ENCODE data around the gene PRPF31.
"Not testable (repeated sequence)": the region's sequence is repeated elsewhere in the genome, so short reads cannot be mapped to it uniquely, and the experiment has no call there.

PRPF31 gene, protein sequence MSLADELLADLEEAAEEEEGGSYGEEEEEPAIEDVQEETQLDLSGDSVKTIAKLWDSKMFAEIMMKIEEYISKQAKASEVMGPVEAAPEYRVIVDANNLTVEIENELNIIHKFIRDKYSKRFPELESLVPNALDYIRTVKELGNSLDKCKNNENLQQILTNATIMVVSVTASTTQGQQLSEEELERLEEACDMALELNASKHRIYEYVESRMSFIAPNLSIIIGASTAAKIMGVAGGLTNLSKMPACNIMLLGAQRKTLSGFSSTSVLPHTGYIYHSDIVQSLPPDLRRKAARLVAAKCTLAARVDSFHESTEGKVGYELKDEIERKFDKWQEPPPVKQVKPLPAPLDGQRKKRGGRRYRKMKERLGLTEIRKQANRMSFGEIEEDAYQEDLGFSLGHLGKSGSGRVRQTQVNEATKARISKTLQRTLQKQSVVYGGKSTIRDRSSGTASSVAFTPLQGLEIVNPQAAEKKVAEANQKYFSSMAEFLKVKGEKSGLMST

DNA sequence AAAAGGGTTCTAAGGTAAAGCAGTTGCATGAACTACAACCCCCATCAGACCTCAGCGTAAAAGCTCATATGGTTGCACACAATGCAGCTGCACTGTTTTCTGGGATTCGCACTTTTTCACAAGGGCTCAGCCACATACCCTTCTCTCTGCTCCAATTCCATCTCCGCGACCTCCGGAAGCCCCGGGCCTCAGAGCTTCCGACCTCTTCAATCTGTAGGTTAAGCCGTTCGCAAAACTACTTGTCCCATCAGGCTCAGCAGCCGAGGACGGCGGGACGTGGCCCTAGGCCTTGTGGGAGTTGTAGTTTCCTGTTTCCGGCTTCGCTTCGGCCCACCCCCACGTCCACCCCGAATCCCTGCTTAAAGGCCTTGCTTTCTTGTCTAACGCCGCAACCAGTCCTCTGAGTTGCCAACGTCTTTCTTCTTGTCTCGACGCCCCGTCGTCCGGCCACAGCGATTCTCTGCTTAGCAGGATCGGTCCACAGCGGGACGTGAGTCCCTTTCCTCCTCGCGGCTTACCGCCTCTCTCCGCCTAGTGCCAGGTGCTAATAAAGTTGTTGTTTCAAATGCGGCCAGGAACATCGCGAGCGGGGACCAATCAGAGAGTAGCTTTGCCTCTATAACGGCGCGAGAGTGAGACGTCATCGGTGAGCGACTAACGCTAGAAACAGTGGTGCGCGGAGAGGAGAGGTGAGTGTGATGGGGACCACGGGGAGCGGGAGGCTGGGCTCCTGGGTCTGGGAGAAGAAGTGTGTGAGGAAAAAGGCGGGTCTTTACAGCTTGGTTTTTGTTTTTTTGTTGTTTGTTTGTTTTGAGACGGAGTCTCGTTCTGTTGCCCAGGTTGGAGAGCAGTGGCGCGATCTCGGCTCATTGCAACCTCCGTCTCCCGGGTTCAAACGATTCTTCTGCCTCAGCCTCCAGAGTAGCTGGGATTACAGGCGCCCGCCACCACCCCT lies at the start of gene PRPF31, which contains the start of gene TFPT:
Gene PRPF31 (plus strand): TSS at position 646 of the 955 bp plus-strand sequence. CDS start 2,525 bp downstream, outside the sequence.
Gene TFPT (minus strand): TSS at position 549 of the 955 bp plus-strand sequence. CDS start 388 bp downstream, at position 161.
- peak; percentile 97 for DNase-seq (ENCODE audit: low read depth)

DNA sequence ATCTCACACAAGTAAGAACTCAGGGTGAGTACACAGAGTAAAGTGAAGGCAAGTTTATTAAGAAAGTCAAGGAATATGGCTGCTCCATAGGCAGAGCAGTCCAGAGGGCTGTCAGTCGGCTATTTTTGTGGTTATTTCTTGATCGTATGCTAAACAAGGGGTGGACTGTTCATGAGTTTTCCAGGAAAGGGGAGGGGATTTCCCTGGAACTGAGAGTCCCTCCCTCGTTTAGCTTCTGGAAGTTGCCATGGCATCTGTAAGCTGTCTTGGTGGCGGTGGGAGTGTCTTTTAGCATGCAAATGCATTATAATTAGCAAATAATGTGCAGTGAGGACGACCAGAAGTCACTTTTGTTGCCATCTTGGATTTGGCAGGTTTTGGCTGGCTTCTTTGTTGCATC lies 46.1 kb upstream of the PRPF31 start:
- no peak for DNase-seq (ENCODE audit: low read depth)

GRCh38 chr19:54073829-54074228 lies 41.7 kb upstream of the PRPF31 start:
- no peak for DNase-seq (ENCODE audit: low read depth)

DNA sequence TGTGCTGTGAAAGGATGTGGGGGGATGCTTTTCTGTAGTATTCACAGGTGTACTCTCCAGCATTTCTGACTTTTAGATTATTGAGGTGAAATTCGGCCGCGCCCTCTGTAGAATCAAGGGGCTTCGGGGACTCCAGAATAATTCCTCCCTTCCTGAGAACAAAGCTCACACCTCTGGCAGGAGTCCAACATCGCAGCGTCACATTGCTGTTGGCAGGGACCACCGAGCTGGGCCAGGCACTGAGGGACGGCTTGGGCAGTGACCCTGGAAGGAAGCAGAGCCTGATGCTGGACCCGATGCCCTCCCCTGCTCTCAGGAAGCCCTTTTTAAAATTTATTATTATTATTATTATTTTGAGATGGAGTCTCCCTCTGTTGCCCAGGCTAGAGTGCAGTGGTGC lies 40.7 kb upstream of the PRPF31 start:
- DNase-seq (ENCODE audit: low read depth) = no peak

- DNase-seq (ENCODE audit: low read depth) = no peak
These were observed 38.2 kb upstream of the PRPF31 start for GRCh38 chr19:54077334-54077733.

- no peak for DNase-seq (ENCODE audit: low read depth)
These were observed 34.5 kb upstream of the PRPF31 start, which contains the start of gene TARM1 for GRCh38 chr19:54081032-54081431. TARM1 (minus strand) TSS chr19:54081365; CDS start chr19:54081340, 25 bp downstream.

DNA sequence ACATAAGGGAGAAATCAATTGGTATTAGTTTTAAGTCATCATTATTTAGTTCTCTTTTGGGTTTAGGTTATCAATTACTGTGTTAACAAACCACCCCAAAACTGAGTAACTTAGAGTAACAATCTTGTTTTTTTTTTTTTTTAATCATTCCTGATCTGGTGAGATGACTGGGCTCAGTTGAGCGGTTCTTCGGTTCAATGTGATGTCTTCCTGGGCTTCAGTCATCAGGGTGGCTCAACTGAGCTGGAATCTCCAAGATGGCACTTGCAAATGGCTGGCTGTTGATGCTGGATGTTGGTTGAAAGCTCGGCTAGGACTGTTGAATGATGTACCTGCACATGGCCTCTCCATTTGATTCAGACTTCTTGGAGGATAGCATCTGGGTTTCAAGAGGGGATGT lies 31.1 kb upstream of the PRPF31 start:
- DNase-seq (ENCODE audit: low read depth) = no peak

DNA sequence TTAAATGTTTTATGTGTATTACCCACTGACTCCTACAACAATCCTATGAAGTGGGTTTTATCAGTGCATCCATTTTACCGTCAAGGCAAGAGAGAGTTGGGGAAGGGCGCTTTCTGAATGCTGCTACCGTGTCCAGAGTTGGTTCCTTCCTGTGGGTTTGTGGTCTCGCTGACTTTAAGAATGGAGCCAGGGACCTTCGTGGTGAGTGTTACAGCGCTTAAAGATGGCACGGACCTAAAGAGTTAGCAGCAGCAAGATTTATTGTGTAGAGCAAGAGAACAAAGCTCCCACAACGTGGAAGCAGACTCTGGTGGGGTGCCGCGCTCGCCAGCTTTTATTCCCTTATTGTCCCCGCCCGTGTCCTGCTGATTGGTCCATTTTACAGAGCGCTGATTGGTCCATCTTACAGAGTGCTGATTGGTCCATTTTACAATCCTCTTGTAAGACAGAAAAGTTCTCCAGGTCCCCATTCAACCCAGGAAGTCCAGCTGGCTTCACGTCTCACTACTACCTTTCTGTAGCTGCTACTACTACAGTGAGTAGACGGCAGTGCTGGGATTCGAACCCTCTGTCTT lies 21.0 kb upstream of the PRPF31 start:
- DNase-seq (ENCODE audit: low read depth) = no peak

DNA sequence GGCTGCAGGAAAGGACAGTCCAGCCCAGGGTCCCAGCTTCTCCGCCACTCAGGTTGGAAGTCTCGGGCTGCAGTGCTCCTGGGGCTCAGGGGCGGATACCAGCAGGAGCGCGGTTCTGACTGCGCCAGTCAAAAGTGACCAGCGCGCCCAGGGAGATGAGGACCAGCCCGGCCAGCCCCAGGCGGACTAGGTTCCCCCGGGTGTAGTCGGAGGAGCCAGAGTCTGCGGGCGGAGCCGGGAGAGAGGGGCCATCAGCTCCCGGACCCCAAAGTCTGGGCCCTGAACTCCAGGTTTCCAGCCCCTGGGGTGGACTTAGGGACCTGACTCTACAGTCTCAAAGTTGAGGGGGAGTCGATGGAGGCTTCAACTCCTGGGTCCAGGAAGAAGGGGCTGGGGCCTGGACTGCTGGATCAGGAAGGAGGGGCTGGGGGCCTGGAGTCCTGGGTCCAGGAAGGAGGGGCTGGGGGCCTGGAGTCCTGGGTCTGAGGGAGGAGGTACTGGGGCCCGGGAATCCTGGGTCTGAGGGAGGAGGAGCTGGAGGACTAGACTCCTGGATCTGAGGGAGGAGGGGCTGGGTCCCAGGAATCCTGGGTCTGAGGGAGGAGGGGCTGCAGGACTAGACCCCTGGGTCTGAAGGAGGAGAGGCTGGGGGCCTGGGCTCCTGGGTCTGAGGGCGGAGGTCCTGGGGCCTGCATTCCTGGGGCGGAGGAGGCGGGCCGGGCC lies 20.3 kb upstream of the PRPF31 start:
- DNase-seq (ENCODE audit: low read depth) = no peak

- DNase-seq (ENCODE audit: low read depth) = peak; percentile 41
These were observed 19.5 kb upstream of the PRPF31 start for GRCh38 chr19:54095859-54096616.

DNA sequence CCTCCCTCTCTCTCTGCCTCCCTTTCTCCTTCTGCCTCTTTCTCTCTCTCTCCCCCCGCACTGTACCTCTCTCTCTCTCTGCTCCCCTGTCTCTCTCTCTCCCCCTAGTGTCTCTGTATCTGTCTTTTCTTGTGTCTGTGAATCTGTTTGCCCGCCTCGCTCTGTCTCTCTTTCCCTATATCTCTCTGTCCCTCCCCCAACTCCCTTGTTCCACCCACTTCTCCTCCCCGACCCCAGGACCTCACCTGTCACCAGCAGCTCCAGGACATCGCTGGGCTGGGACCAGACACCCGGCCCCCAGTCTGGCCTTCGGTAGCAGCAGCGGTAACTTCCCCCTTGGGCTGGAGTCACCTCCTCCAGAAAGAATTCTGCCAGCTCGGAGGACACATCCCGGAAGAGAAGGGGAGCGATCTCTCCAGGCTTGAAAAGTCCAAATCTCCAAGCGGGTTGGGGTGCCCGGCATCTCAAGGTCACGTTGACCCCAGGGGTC lies 18.9 kb upstream of the PRPF31 start:
- peak; percentile 58 for DNase-seq (ENCODE audit: low read depth)

GRCh38 chr19:54099190-54099902 lies 16.2 kb upstream of the PRPF31 start:
- DNase-seq (ENCODE audit: low read depth) = no peak

- DNase-seq (ENCODE audit: low read depth) = not testable (repeated sequence)
These were observed 15.7 kb upstream of the PRPF31 start for GRCh38 chr19:54099903-54100255.

DNA sequence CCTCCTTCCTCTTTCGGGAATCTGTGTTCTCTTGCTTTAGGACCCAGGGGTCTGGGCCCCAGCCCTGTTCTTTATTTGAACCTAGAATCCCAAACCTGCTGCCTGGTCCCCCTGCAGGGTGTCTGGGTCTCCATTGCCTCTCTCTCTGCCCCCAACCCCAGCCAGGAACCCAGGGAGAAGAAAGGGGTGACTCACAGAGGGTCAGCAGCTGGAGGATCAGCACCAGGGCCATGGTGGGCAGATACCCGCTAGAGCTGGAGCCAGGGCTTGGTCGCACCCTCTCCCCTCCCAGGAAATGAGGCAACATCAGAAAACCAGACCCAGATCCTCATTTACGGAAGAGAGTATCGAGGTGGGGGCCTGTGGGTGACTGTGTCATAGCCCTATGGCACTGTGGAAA lies 15.0 kb upstream of the PRPF31 start, which contains the start of gene OSCAR:
Gene OSCAR (minus strand): TSS at position 243 of the 400 bp plus-strand sequence. CDS start 11 bp downstream, at position 232.
- DNase-seq (ENCODE audit: low read depth) = no peak

GRCh38 chr19:54102421-54103169 lies 13.0 kb upstream of the PRPF31 start, which contains the start of gene NDUFA3:
NDUFA3 (plus strand) TSS chr19:54102855; CDS start chr19:54102879, 24 bp downstream.
- DNase-seq (ENCODE audit: low read depth) = peak; percentile 98

DNA sequence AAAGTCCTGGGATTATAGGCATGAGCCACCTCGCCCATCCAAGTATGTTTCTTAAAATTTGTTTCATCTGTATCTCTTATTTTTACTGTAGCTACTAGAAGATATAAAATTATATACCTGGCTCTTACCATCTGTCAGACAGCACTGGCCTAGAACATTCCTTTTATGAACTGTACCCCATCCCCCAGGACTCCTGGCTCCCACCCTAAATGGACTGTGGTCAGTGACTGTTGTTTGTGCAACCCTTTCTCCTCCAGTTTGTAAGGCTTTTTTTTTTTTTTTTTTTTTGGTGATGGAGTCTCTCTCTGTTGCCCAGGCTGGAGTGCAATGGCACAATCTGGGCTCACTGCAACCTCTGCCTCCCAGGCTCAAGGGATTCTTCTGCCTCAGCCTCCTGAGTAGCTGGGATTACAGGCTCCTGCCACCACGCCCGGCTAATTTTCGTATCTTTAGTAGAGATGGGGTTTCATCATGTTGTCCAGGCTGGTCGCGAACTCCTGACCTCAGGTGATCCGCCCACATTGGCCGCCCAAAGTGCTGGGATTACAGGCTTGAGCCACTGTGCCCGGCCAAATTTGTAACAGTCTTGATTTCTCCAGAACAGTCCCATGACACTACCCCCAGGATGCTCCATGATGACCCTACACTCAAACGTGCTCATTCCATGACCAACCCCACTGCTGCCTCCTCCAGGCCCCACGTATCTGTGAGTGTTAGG lies 10.4 kb upstream of the PRPF31 start:
- no peak for DNase-seq (ENCODE audit: low read depth)

DNA sequence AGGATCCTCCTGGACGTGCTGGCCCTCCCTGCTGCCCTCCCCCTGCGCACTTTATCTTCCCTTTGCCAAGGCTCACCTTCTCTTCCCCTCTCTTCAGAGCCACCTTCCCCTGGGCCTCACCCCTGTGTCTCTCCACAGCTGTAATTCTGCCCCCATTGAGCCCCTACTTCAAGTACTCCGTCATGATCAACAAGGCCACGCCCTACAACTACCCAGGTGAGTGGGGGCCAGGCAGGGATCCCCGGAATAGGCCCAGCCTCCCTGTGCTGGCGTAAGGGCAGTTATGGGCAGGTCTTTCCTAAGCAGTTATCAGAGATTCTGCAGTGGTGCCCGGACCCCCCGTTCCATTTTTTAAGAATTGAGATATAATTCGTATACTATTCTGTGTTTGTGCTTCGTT lies 9.8 kb upstream of the PRPF31 start:
- DNase-seq (ENCODE audit: low read depth) = no peak

GRCh38 chr19:54106716-54107115 lies 8.8 kb upstream of the PRPF31 start:
- no peak for DNase-seq (ENCODE audit: low read depth)

Data from fibroblast of gingiva (primary cell).